HL-60 (cell line): Measurements from ENCODE around the gene FAM107B.
"Not testable (repeated sequence)": the region's sequence is repeated elsewhere in the genome, so short reads cannot be mapped to it uniquely, and the experiment has no call there.

Source experiments
- DNase-seq, 2 experiments: peaks; one replicate each; pipeline ENCODE4 v3.0.0-alpha.2; 2010 to 2020; ENCODE audit warnings: low read depth in 1 of 2, low spot score in 1 of 2
- H3K27ac ChIP-seq: fragments of 250-450 bp; sonication (Bioruptor Pico); replicated peaks from 2 replicates; pipeline ENCODE4 v1.5.1; 2020; ENCODE audit warnings: mild to moderate bottlenecking, moderate library complexity
- H3K27me3 ChIP-seq: fragments of 250-450 bp; sonication (Bioruptor Pico); 2 replicates; pipeline ENCODE4 v1.5.1; 2021; ENCODE audit warnings: mild to moderate bottlenecking, moderate library complexity; ENCODE audit not compliant: insufficient read depth, poor library complexity, severe bottlenecking
- H3K4me3 ChIP-seq: replicated peaks from 2 replicates; pipeline ENCODE4 v1.5.1; 2011; ENCODE audit warnings: mild to moderate bottlenecking, control low read depth, low read length; ENCODE audit not compliant: insufficient read depth
- CTCF ChIP-seq: IDR thresholded peaks from one replicate; pipeline ENCODE4 v1.5.1; 2011; ENCODE audit warnings: low read length, control low read depth, inconsistent platforms; ENCODE audit not compliant: insufficient read depth
- GABPA ChIP-seq: IDR thresholded peaks from 2 replicates; pipeline ENCODE4 v1.6.1; 2012; ENCODE audit warnings: low read depth
- POLR2AphosphoS5 ChIP-seq: IDR thresholded peaks from 2 replicates; pipeline ENCODE4 v1.6.1; 2012; ENCODE audit warnings: low read depth
- REST ChIP-seq: IDR thresholded peaks from 2 replicates; pipeline ENCODE4 v1.6.1; 2012; ENCODE audit warnings: low read depth; ENCODE audit not compliant: insufficient replicate concordance
- SPI1 ChIP-seq: IDR thresholded peaks from 2 replicates; pipeline ENCODE4 v1.6.1; 2012; ENCODE audit warnings: low read depth, mild to moderate bottlenecking, borderline replicate concordance

FAM107B gene

DNA sequence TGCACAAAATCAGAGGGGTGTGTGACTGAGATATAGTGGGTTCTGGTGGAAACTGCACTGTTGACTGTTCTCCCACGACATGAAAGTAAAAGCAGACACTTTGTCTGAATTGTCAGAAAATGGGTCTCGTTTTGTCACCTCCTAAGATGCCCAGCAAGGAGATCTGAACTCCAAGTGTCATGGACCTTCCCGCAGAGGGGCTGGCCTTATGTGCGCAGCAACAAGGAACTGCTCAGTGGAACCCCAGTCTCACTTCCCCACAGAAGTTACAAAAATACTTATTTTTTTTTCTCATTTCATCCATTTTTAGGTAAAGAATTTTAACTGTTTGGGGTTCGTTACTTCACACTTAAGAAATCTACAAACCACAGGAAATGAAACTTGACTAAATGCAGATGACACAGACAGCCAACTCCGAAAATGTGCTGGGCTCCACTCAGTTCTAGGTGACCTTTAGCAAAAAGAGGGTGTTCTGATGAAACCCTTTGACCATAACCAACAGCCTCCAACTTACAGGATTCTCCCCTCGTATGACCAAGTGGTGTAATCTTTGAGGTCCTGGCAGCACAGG lies 115.0 kb downstream of the FAM107B start:
- Histone ChIP-seq H3K27ac (peak overlapping the region; percentile 91), H3K4me3 (no peak overlapping the region), H3K27me3 (no peaks in the 10 kb centered on the region)
- no peak for TF ChIP-seq GABPA
- TF ChIP-seq CTCF = no peak
- peak; percentile 81 for TF ChIP-seq SPI1
- TF ChIP-seq REST = no peak
- no peak for TF ChIP-seq POLR2AphosphoS5
- DNase-seq = peak; percentile 86

DNA sequence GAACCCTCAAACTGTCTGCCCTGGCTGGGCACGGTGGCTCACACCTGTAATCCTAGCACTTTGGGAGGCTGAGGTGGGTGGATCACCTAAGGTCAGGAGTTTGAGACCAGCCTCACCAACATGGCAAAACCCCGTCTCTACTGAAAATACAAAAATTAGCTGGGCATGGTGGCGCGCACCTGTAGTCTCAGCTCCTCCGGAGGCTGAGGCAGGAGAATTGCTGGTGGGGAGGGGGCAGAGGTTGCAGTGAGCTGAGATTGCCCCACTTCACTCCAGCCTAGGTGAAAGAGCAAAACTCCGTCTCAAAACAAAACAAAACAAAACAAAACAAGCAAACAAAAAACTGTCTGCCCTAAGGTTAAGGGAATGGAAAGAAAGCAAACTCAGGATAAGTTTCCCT lies 115.6 kb downstream of the FAM107B start:
- peak overlapping the region; percentile 91 for H3K27ac ChIP-seq
- H3K4me3 ChIP-seq, DNase-seq, H3K27me3 ChIP-seq: not testable (repeated sequence)

DNA sequence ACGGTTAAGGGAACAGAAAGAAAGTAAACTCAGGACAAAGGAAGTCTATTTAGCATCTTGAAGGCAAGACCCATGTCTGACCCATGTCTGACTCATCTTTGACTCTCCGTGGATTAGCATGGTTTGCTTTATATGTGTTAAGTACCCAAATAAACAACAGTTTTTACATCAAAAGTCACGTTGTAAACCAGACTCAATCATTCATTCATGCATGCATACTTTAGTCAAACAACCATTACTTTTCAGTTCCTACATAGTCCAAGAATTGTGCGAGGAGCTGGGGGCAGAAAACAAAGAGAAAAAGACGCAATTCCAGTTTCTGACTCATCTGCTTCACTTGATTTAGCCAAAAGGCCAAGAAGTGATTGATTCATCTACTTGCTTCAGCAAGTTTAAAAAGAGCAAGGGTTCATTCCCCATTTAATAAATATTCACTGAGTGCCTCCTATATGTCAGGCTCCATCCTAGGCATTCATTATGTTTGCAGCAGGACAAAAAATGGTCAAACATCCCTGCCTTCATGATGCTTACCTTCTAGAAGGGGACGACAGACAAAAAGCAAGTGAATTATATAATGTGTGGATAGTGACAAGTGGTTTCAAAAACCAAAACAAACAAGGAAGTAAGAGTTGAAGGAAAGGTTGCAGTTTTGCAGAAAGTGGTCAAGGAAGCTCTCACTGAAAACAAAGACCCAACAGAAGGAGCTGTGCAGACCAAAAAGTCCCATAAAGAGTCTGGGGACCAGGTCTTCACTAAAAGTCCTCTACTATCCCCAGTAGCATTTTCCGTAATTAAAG lies 116.2 kb downstream of the FAM107B start:
- Histone ChIP-seq H3K27me3 (no peaks in the 10 kb centered on the region), H3K4me3 (no peak overlapping the region), H3K27ac (peak overlapping the region; percentile 91)
- TF ChIP-seq REST = no peak
- no peak for TF ChIP-seq GABPA
- no peak for TF ChIP-seq CTCF
- TF ChIP-seq POLR2AphosphoS5 = no peak
- TF ChIP-seq SPI1 = no peak
- DNase-seq = no peak

- no peaks in the 10 kb centered on the region for H3K27me3 ChIP-seq
- peak overlapping the region; percentile 91 for H3K27ac ChIP-seq
- H3K4me3 ChIP-seq = no peak overlapping the region
- TF ChIP-seq REST (no peak), GABPA (no peak), POLR2AphosphoS5 (no peak), SPI1 (no peak), CTCF (no peak)
- no peak for DNase-seq
Measured at GRCh38 chr10:14656052-14656730, 118.5 kb downstream of the FAM107B start.
